ENCODE measurements around the gene RPUSD1. TPM values are rescaled to one million over a fixed set of nuclear protein-coding genes. Genes with fewer than 3 reads are reported as not detected.

Gene RPUSD1
- polyA plus RNA-seq, 1 of the 3 experiments (the other 2 are of a cell fraction) = 27.7 TPM

DNA sequence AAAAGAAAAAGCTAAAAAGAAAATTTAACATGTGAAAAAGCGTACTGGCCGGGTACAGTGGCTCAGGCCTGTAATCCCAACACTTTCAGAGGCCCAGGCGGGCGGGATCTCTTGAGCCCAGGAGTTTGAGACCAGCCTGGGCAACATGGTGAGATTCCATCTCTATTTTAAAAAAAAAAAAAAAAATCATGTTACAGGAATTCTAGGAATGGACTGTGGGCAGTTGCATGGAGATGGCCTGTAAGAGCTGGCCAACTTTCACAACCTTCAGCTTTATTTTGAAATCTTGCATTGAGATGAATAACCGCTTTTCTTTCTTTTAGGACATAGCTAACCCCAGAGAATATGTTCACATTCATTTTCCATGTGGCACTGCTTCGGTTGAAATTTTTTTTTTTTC lies 39.2 kb downstream of the RPUSD1 start:
- Histone ChIP-seq H4K20me1 (ENCODE audit: insufficient read depth) (no peaks in the 10 kb centered on the region), H3K9ac (no peak overlapping the region), H3K4me2 (no peak overlapping the region), H3K9me2 (no peaks in the 10 kb centered on the region), H3K4me1 (ENCODE audit: control insufficient read depth in 1 of 2, insufficient read depth in 2 of 2, low read depth in 1 of 2, low read length in 1 of 2) (no peaks in the 10 kb centered on the region), H3K9me3 (no peaks in the 10 kb centered on the region), H3K27ac (ENCODE audit: low read depth in 2 of 2, low read length in 1 of 2) (no peak overlapping the region), H3K79me2 (ENCODE audit: insufficient read depth) (no peaks in the 10 kb centered on the region), H3F3A (replicated peaks; ENCODE audit: insufficient read depth) (peaks cover 4% of the 10 kb centered on the region), H3K27me3 (ENCODE audit: insufficient read depth) (no peaks in the 10 kb centered on the region), H3K36me3 (replicated peaks in 1 of 2; ENCODE audit: control insufficient read depth in 1 of 2, insufficient read depth in 2 of 2, low read length in 1 of 2) (no peaks in the 10 kb centered on the region), H2AFZ (ENCODE audit: low read depth) (no peak overlapping the region), H3K4me3 (ENCODE audit: low read depth in 2 of 2, low read length in 1 of 2) (no peak overlapping the region)
- CTCF ChIA-PET = interaction anchor here (1.1 to 1.6 kb wide), 3 partner anchors 8 to 37 kb away, joined by 3 to 5 read pairs (median 3); partner anchors contain the start of gene CIAO3
- TF ChIP-seq EP300 (IDR thresholded peaks at IDR 0.05; ENCODE audit: borderline replicate concordance in 1 of 2, low read depth in 1 of 2, low read length in 1 of 2) = no peak
- TF ChIP-seq, protein P1, sequence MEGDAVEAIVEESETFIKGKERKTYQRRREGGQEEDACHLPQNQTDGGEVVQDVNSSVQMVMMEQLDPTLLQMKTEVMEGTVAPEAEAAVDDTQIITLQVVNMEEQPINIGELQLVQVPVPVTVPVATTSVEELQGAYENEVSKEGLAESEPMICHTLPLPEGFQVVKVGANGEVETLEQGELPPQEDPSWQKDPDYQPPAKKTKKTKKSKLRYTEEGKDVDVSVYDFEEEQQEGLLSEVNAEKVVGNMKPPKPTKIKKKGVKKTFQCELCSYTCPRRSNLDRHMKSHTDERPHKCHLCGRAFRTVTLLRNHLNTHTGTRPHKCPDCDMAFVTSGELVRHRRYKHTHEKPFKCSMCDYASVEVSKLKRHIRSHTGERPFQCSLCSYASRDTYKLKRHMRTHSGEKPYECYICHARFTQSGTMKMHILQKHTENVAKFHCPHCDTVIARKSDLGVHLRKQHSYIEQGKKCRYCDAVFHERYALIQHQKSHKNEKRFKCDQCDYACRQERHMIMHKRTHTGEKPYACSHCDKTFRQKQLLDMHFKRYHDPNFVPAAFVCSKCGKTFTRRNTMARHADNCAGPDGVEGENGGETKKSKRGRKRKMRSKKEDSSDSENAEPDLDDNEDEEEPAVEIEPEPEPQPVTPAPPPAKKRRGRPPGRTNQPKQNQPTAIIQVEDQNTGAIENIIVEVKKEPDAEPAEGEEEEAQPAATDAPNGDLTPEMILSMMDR (IDR thresholded peaks at IDR 0.05) = no peak
- TF ChIP-seq, protein P2, sequence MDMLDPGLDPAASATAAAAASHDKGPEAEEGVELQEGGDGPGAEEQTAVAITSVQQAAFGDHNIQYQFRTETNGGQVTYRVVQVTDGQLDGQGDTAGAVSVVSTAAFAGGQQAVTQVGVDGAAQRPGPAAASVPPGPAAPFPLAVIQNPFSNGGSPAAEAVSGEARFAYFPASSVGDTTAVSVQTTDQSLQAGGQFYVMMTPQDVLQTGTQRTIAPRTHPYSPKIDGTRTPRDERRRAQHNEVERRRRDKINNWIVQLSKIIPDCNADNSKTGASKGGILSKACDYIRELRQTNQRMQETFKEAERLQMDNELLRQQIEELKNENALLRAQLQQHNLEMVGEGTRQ (IDR thresholded peaks at IDR 0.05; ENCODE audit: borderline replicate concordance, low read depth, low read length) = no peak
- no peak for TF ChIP-seq RCOR1 (IDR thresholded peaks at IDR 0.05; ENCODE audit: low read length)
- no peak for TF ChIP-seq TAF1 (IDR thresholded peaks at IDR 0.05; ENCODE audit: borderline replicate concordance, low read depth, low read length)
- TF ChIP-seq SMC3 (IDR thresholded peaks at IDR 0.05; ENCODE audit: low read depth, low read length) = no peak
- TF ChIP-seq MEF2A (IDR thresholded peaks at IDR 0.05; ENCODE audit: borderline replicate concordance, low read depth) = no peak
- TF ChIP-seq NRF1 (IDR thresholded peaks at IDR 0.05; ENCODE audit: low read depth, low read length) = no peak
- no peak for TF ChIP-seq RFX5 (IDR thresholded peaks at IDR 0.05; ENCODE audit: low read length)
- TF ChIP-seq EZH2phosphoT487 (IDR thresholded peaks at IDR 0.05; ENCODE audit: borderline replicate concordance, low read depth) = no peak
- TF ChIP-seq ELF1 (IDR thresholded peaks at IDR 0.05) = no peak
- no peak for TF ChIP-seq NFIC (IDR thresholded peaks at IDR 0.05; ENCODE audit: borderline replicate concordance)
- TF ChIP-seq, protein P3, sequence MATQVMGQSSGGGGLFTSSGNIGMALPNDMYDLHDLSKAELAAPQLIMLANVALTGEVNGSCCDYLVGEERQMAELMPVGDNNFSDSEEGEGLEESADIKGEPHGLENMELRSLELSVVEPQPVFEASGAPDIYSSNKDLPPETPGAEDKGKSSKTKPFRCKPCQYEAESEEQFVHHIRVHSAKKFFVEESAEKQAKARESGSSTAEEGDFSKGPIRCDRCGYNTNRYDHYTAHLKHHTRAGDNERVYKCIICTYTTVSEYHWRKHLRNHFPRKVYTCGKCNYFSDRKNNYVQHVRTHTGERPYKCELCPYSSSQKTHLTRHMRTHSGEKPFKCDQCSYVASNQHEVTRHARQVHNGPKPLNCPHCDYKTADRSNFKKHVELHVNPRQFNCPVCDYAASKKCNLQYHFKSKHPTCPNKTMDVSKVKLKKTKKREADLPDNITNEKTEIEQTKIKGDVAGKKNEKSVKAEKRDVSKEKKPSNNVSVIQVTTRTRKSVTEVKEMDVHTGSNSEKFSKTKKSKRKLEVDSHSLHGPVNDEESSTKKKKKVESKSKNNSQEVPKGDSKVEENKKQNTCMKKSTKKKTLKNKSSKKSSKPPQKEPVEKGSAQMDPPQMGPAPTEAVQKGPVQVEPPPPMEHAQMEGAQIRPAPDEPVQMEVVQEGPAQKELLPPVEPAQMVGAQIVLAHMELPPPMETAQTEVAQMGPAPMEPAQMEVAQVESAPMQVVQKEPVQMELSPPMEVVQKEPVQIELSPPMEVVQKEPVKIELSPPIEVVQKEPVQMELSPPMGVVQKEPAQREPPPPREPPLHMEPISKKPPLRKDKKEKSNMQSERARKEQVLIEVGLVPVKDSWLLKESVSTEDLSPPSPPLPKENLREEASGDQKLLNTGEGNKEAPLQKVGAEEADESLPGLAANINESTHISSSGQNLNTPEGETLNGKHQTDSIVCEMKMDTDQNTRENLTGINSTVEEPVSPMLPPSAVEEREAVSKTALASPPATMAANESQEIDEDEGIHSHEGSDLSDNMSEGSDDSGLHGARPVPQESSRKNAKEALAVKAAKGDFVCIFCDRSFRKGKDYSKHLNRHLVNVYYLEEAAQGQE (IDR thresholded peaks at IDR 0.05; ENCODE audit: low read depth, low read length) = no peak
- no peak for TF ChIP-seq RXRA (IDR thresholded peaks at IDR 0.05; ENCODE audit: borderline replicate concordance, low read depth)
- TF ChIP-seq JUND (IDR thresholded peaks at IDR 0.05) = no peak
- TF ChIP-seq, protein P4, sequence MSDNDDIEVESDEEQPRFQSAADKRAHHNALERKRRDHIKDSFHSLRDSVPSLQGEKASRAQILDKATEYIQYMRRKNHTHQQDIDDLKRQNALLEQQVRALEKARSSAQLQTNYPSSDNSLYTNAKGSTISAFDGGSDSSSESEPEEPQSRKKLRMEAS (IDR thresholded peaks at IDR 0.05; ENCODE audit: low read depth) = no peak
- TF ChIP-seq, protein P5, sequence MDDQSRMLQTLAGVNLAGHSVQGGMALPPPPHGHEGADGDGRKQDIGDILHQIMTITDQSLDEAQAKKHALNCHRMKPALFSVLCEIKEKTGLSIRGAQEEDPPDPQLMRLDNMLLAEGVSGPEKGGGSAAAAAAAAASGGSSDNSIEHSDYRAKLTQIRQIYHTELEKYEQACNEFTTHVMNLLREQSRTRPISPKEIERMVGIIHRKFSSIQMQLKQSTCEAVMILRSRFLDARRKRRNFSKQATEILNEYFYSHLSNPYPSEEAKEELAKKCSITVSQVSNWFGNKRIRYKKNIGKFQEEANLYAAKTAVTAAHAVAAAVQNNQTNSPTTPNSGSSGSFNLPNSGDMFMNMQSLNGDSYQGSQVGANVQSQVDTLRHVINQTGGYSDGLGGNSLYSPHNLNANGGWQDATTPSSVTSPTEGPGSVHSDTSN (IDR thresholded peaks at IDR 0.05) = no peak
- TF ChIP-seq MXI1 (IDR thresholded peaks at IDR 0.05; ENCODE audit: low read depth, low read length) = no peak
- TF ChIP-seq CHD2 (IDR thresholded peaks at IDR 0.05; ENCODE audit: low read length, partially characterized antibody) = no peak
- TF ChIP-seq, protein P6, sequence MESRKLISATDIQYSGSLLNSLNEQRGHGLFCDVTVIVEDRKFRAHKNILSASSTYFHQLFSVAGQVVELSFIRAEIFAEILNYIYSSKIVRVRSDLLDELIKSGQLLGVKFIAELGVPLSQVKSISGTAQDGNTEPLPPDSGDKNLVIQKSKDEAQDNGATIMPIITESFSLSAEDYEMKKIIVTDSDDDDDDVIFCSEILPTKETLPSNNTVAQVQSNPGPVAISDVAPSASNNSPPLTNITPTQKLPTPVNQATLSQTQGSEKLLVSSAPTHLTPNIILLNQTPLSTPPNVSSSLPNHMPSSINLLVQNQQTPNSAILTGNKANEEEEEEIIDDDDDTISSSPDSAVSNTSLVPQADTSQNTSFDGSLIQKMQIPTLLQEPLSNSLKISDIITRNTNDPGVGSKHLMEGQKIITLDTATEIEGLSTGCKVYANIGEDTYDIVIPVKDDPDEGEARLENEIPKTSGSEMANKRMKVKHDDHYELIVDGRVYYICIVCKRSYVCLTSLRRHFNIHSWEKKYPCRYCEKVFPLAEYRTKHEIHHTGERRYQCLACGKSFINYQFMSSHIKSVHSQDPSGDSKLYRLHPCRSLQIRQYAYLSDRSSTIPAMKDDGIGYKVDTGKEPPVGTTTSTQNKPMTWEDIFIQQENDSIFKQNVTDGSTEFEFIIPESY (IDR thresholded peaks at IDR 0.05; ENCODE audit: borderline replicate concordance, low read depth) = no peak
- no peak for DNase-seq
- POLR2A ChIA-PET = no interaction called here
- WGBS (ENCODE audit: low lambda C conversion rate) = 90% methylated on average over 6 of the region's 6 CpGs
